Left renal pelvis (tissue), 4 donors: ENCODE data around the gene DOCK1. TPM values are rescaled to one million over a fixed set of nuclear protein-coding genes. Genes with fewer than 3 reads are reported as not detected.

Experiments used
- DNase-seq, 4 donors: peaks; one replicate each; pipeline ENCODE4 v3.0.0-alpha.2; 2013; ENCODE audit warnings: low read depth in 4 of 4, low spot score in 3 of 4
- polyA plus RNA-seq, 4 donors: library from polyadenylated mRNA; unstranded; fragments of 120-200 nt; gene quantifications; one replicate each; pipeline ENCODE4 v1.2.1, GENCODE V29; 2013; ENCODE audit not compliant: insufficient read length in 4 of 4

DOCK1 gene
- polyA plus RNA-seq, 4 donors: 62.7 to 68.3 (median 66.4) TPM

GRCh38 chr10:127033216-127034033, 128.2 kb downstream of the DOCK1 start:
- DNase-seq: no peak

- DNase-seq: no peak
These were observed 128.9 kb downstream of the DOCK1 start for GRCh38 chr10:127034034-127034633.

GRCh38 chr10:127034790-127035189, 129.6 kb downstream of the DOCK1 start:
- no peak for DNase-seq

- DNase-seq: no peak
These were observed 130.6 kb downstream of the DOCK1 start for GRCh38 chr10:127035827-127036226.

GRCh38 chr10:127036987-127037386, 131.8 kb downstream of the DOCK1 start:
- no peak for DNase-seq

GRCh38 chr10:127039435-127039834, 134.2 kb downstream of the DOCK1 start:
- no peak for DNase-seq

GRCh38 chr10:127040756-127041155, 135.5 kb downstream of the DOCK1 start:
- DNase-seq: no peak

GRCh38 chr10:127041552-127041951, 136.3 kb downstream of the DOCK1 start:
- no peak for DNase-seq

- no peak for DNase-seq
These were observed 138.1 kb downstream of the DOCK1 start for GRCh38 chr10:127043301-127043700.

- DNase-seq: no peak
These were observed 139.0 kb downstream of the DOCK1 start for GRCh38 chr10:127044186-127044585.

- no peak for DNase-seq
These were observed 142.0 kb downstream of the DOCK1 start for GRCh38 chr10:127046975-127047877.

GRCh38 chr10:127047878-127048238, 142.6 kb downstream of the DOCK1 start:
- DNase-seq: no peak

GRCh38 chr10:127048630-127049029, 143.4 kb downstream of the DOCK1 start:
- no peak for DNase-seq

- no peak for DNase-seq
These were observed 146.8 kb downstream of the DOCK1 start for GRCh38 chr10:127052001-127052400.

GRCh38 chr10:127055263-127055662, 150.0 kb downstream of the DOCK1 start:
- DNase-seq: no peak

GRCh38 chr10:127059314-127059713, 154.1 kb downstream of the DOCK1 start:
- no peak for DNase-seq

GRCh38 chr10:127063762-127064161, 158.5 kb downstream of the DOCK1 start:
- DNase-seq: no peak

GRCh38 chr10:127064474-127064873, 159.2 kb downstream of the DOCK1 start:
- DNase-seq: no peak

- DNase-seq: no peak
These were observed 162.4 kb downstream of the DOCK1 start for GRCh38 chr10:127067542-127068194.

GRCh38 chr10:127068485-127068884, 163.3 kb downstream of the DOCK1 start:
- no peak for DNase-seq

- no peak for DNase-seq
These were observed 164.2 kb downstream of the DOCK1 start for GRCh38 chr10:127069436-127069835.
